ENCODE measurements around the gene NR1H3. TPM values are rescaled to one million over a fixed set of nuclear protein-coding genes. Genes with fewer than 3 reads are reported as not detected.

NR1H3 gene
- total RNA-seq, 2 donors from 2014 or later: 11.6 to 20.4 TPM

DNA sequence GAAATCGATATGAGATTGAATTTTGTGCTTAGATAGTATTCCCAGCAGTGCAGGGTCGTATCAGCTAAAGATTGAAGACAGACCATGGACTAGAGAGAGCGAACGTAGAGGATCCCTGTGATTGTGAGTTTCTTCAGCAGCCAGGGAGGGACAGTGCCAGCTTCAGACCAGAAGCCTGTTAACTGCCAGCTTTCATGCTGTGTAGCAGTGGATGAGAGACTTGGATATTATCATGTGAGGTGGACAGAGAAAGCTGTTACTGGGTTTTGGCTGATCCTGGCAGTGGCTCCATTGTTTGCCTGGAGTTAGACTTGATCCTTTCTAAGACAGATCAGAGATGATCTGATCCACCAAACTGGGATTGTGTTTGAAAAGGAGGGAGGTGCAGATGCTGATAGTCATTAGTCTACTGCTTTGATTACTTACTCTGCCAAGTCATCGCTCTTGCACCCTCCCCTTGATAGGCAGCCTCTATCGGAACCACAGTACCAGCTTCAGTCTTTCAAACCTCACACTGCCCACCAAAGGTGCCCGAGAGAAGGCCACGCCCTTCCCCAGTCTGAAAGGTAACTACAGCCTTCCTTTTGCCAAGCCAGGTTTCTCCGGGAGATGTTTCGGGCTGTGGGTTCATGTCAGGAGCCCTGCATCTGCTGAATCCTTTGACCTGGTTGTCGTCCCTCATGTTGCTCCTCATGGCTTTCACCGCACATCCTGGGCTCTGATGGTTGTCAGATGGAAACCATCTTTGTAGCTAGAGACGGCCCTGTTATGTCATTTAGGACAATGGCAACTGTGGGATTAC lies 28.4 kb downstream of the NR1H3 start:
- Histone ChIP-seq H3K27ac (no peak overlapping the region), H3K4me3 (no peak overlapping the region), H3K9me3 (no peaks in the 10 kb centered on the region), H3K36me3 (peaks cover 90% of the 10 kb centered on the region), H3K4me1 (ENCODE audit: control insufficient read depth in 1 of 2, low read depth in 2 of 2) (no peaks in the 10 kb centered on the region), H3K27me3 (replicated peaks; ENCODE audit: insufficient read depth) (no peaks in the 10 kb centered on the region)
- no peak for DNase-seq (ENCODE audit: low spot score)
- TF ChIP-seq, protein P1, sequence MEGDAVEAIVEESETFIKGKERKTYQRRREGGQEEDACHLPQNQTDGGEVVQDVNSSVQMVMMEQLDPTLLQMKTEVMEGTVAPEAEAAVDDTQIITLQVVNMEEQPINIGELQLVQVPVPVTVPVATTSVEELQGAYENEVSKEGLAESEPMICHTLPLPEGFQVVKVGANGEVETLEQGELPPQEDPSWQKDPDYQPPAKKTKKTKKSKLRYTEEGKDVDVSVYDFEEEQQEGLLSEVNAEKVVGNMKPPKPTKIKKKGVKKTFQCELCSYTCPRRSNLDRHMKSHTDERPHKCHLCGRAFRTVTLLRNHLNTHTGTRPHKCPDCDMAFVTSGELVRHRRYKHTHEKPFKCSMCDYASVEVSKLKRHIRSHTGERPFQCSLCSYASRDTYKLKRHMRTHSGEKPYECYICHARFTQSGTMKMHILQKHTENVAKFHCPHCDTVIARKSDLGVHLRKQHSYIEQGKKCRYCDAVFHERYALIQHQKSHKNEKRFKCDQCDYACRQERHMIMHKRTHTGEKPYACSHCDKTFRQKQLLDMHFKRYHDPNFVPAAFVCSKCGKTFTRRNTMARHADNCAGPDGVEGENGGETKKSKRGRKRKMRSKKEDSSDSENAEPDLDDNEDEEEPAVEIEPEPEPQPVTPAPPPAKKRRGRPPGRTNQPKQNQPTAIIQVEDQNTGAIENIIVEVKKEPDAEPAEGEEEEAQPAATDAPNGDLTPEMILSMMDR (IDR thresholded peaks at IDR 0.05): no peak
- no peak for ATAC-seq (ENCODE audit: insufficient number of reproducible peaks, low FRiP score, low read depth)

DNA sequence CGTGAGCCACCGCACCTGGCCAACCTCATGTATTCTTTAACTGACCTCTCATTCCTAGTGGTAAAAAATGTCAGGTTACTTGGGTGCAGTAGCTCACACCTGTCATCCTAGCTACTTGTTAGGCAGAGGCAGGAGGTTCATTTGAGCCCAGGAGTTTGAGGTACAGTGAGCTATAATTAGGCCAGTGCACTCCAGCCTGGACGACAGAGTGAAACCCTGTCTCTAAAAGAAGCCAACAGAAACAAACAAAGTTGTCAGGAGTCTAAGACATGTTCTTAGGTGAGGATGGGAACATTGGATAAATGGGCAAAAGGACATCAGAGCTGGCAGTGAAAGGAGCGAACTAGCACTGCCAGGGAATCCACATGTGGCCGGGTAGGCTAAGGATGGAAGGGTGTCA lies 30.3 kb downstream of the NR1H3 start:
- Histone ChIP-seq H3K27me3 (replicated peaks; ENCODE audit: insufficient read depth) (no peaks in the 10 kb centered on the region), H3K9me3 (no peaks in the 10 kb centered on the region), H3K4me1 (ENCODE audit: control insufficient read depth in 1 of 2, low read depth in 2 of 2) (no peaks in the 10 kb centered on the region), H3K27ac (no peak overlapping the region), H3K4me3 (no peak overlapping the region), H3K36me3 (peaks cover 83% of the 10 kb centered on the region)
- TF ChIP-seq, protein P1 (IDR thresholded peaks at IDR 0.05): no peak
- DNase-seq (ENCODE audit: low spot score) (no peak), ATAC-seq (ENCODE audit: insufficient number of reproducible peaks, low FRiP score, low read depth) (no peak)

DNA sequence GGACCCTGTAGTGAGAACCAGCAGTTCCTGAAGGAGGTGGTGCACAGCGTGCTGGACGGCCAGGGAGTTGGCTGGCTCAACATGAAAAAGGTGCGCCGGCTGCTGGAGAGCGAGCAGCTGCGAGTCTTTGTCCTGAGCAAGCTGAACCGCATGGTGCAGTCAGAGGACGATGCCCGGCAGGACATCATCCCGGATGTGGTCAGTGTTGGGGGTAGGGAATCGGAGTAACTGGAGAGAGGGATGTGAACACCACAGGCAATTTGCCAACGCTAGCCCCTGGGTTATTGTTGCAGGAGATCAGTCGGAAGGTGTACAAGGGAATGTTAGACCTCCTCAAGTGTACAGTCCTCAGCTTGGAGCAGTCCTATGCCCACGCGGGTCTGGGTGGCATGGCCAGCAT lies 32.1 kb downstream of the NR1H3 start:
- Histone ChIP-seq H3K36me3 (peaks cover 78% of the 10 kb centered on the region), H3K9me3 (no peaks in the 10 kb centered on the region), H3K27me3 (replicated peaks; ENCODE audit: insufficient read depth) (no peaks in the 10 kb centered on the region), H3K4me3 (no peak overlapping the region), H3K27ac (no peak overlapping the region), H3K4me1 (ENCODE audit: control insufficient read depth in 1 of 2, low read depth in 2 of 2) (no peaks in the 10 kb centered on the region)
- ATAC-seq (ENCODE audit: insufficient number of reproducible peaks, low FRiP score, low read depth) (no peak), DNase-seq (ENCODE audit: low spot score) (no peak)
- TF ChIP-seq, protein P1 (IDR thresholded peaks at IDR 0.05): no peak

DNA sequence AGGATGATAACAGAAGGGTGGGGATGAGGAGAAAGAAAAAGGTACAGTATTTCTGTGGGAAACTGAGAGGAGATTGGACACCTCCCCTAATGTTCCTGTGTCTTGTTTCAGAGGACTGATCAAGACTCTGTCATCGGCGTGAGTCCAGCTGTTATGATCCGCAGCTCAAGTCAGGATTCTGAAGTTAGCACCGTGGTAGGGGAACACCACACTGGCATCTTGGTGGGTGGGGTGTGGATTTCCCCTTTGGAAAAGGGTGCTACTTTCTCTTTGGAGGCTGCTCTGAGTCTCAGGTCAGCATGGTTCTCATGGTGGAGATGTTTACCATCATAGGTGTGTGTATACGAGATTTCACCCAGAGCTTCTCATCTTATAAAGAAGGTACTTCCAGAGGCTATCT lies 37.6 kb downstream of the NR1H3 start:
- Histone ChIP-seq H3K27ac (no peak overlapping the region), H3K36me3 (peaks cover 67% of the 10 kb centered on the region), H3K4me1 (ENCODE audit: control insufficient read depth in 1 of 2, low read depth in 2 of 2) (no peaks in the 10 kb centered on the region), H3K27me3 (replicated peaks; ENCODE audit: insufficient read depth) (no peaks in the 10 kb centered on the region), H3K9me3 (peaks cover 6% of the 10 kb centered on the region), H3K4me3 (no peak overlapping the region)
- ATAC-seq (ENCODE audit: insufficient number of reproducible peaks, low FRiP score, low read depth): no peak
- TF ChIP-seq, protein P1 (IDR thresholded peaks at IDR 0.05): no peak
- DNase-seq (ENCODE audit: low spot score): no peak

DNA sequence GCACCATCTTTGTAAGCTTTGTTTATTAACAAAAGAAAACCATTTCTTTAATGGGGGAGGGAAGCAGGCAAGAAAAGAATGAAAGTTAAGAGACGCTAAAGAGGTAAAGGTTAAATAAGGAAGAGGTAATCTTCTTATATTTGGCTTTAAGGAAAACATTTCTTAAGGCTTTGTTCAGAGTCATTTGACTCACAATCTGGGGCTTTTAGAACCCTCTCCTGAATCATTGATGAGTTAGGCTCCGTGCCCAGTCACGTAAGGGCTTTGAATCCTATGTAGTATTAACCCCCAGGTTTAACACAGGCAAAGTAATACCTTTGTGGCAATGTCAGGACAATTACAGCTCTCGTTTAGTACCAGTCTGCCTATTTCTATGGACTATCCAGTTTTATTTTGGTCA lies 38.2 kb downstream of the NR1H3 start:
- peaks cover 60% of the 10 kb centered on the region for H3K36me3 ChIP-seq

More for the DNA sequence above, 38.2 kb downstream of the NR1H3 start:
- H3K27ac ChIP-seq: no peak overlapping the region
- no peak overlapping the region for H3K4me3 ChIP-seq
- TF ChIP-seq, protein P1 (IDR thresholded peaks at IDR 0.05): no peak
- H3K27me3 ChIP-seq (replicated peaks; ENCODE audit: insufficient read depth): no peaks in the 10 kb centered on the region
- no peak for ATAC-seq (ENCODE audit: insufficient number of reproducible peaks, low FRiP score, low read depth)
- peaks cover 6% of the 10 kb centered on the region for H3K9me3 ChIP-seq
- no peak for DNase-seq (ENCODE audit: low spot score)
- H3K4me1 ChIP-seq (ENCODE audit: control insufficient read depth in 1 of 2, low read depth in 2 of 2): no peaks in the 10 kb centered on the region

All from thoracic aorta (tissue), 2 donors.